ENCODE data around the gene EFHC1.

EFHC1 gene

DNA sequence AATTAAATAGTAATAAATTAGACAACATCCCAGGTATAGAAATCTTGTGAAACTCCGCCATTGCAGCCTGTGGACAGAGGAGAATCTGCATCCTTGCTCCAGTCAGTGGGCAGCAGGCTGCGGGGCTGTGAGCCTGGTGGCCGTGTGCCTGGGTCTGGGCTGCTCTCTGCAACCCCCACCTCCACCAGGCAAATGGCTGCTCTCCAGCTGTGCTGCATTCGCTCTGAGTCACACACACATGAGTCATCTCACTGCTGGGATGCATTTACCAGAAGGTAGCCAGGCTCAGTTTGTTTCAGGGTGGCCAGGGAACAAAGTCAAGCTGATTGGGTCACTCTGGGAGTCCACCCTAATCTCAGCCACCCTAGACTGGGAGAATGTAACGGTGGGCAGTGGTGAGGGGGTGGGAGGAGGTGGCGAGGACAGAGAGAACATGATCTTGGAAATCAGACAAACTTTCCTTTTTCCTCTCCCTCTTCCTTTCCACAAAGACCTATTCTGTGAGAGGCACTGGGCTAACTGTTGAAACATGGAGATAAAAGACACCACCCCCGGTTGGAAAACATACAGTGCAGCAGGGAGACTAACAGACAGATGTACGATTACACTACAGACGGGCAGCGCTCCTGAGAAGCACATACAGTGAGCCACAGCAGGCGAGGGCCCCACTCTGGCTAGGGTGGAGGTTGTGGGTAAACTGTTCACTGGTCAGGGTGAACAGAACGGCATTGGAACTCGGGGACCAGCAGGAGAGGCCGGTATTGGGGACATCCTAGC is 97.5 kb downstream of the EFHC1 start:
- in situ Hi-C loops (cut with HindIII; ENCODE audit: low sequenced_read_pairs), result no loop called here
- no peak overlapping the region for H3K4me3 ChIP-seq (ENCODE audit: low read depth, low read length)
- TF ChIP-seq, protein P1, sequence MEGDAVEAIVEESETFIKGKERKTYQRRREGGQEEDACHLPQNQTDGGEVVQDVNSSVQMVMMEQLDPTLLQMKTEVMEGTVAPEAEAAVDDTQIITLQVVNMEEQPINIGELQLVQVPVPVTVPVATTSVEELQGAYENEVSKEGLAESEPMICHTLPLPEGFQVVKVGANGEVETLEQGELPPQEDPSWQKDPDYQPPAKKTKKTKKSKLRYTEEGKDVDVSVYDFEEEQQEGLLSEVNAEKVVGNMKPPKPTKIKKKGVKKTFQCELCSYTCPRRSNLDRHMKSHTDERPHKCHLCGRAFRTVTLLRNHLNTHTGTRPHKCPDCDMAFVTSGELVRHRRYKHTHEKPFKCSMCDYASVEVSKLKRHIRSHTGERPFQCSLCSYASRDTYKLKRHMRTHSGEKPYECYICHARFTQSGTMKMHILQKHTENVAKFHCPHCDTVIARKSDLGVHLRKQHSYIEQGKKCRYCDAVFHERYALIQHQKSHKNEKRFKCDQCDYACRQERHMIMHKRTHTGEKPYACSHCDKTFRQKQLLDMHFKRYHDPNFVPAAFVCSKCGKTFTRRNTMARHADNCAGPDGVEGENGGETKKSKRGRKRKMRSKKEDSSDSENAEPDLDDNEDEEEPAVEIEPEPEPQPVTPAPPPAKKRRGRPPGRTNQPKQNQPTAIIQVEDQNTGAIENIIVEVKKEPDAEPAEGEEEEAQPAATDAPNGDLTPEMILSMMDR (IDR thresholded peaks at IDR 0.05; ENCODE audit: low read depth, low read length, missing control alignments), result no peak
- peak; percentile 92 for DNase-seq (ENCODE audit: low read depth)

DNA sequence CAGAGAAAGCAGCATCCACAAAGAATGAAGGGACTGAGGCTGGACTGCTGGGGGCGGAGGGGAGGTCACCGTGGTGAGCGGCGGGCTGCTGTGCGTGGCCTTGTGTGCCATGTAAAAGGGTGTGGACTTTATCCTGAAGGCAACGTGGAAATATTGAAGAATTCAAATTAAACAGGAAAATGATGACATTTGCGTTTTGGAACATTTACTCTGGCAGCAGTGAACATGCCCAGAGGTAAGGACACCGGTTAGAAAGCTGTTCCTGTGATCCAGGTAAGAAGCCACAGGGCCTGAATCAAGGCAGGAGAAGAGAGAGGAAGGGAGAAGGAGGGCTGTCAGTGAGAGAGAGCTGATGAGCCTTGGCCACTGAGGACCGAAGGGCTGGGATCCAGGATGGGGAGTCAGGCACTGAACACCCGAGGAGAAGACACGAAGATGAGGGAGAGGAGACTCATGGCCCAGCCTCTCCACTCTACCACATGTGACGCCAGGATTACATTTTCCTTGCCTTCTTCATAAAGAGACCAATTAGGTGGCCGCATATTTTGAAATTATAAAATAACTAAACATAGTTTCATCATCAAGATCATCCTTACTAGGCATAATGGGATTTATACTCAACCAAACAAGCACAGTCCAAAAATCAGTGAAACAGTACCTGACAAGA is 98.3 kb downstream of the EFHC1 start:
- H3K4me3 ChIP-seq (ENCODE audit: low read depth, low read length), result no peak overlapping the region
- in situ Hi-C loops (cut with HindIII; ENCODE audit: low sequenced_read_pairs), result no loop called here
- TF ChIP-seq, protein P1 (IDR thresholded peaks at IDR 0.05; ENCODE audit: low read depth, low read length, missing control alignments), result no peak
- no peak for DNase-seq (ENCODE audit: low read depth)

DNA sequence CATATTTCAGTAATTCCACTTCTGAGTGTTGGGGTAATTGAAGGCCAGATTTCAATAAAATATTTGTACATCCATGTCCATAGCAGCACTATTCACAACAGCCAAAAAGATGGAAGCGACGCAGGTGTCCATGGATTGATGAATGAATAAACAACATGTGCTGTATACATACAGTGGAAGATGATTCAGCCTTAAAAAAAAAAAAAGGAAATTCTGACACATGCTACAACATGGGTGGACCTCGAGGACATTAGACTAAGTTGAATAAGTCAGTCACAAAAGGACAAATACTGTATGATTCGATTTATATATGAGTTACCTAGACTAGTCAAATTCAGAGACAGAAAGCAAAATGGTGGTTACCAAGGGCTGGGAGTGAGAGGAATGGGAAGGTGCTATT is 99.5 kb downstream of the EFHC1 start:
- TF ChIP-seq, protein P1 (IDR thresholded peaks at IDR 0.05; ENCODE audit: low read depth, low read length, missing control alignments), result no peak
- H3K4me3 ChIP-seq (ENCODE audit: low read depth, low read length), result no peak overlapping the region
- no peak for DNase-seq (ENCODE audit: low read depth)
- in situ Hi-C loops (cut with HindIII; ENCODE audit: low sequenced_read_pairs), result no loop called here

DNA sequence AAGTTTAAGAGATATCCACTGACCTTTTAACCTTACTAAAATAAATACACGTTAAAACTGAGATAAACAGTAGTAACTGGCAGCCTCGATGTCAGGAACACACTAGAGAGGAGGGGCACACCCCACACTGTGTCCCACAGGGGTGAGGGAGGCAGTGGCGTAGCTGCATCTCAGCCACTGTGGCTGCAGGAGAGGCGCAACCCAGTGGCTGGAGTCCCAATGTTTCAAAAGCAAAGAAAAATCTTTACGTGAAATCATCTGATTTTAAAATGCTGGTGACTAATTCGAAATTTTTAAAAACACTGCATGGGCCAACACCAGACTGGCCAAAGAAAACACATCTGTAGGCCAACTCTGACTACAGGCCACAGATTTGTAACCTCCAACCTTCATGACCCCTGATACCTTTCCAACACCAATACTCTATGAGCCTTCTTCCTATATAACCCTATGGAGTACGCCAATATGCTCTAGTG is 102.0 kb downstream of the EFHC1 start:
- DNase-seq (ENCODE audit: low read depth), result no peak
- no peak overlapping the region for H3K4me3 ChIP-seq (ENCODE audit: low read depth, low read length)
- in situ Hi-C loops (cut with HindIII; ENCODE audit: low sequenced_read_pairs), result no loop called here
- TF ChIP-seq, protein P1 (IDR thresholded peaks at IDR 0.05; ENCODE audit: low read depth, low read length, missing control alignments), result no peak

DNA sequence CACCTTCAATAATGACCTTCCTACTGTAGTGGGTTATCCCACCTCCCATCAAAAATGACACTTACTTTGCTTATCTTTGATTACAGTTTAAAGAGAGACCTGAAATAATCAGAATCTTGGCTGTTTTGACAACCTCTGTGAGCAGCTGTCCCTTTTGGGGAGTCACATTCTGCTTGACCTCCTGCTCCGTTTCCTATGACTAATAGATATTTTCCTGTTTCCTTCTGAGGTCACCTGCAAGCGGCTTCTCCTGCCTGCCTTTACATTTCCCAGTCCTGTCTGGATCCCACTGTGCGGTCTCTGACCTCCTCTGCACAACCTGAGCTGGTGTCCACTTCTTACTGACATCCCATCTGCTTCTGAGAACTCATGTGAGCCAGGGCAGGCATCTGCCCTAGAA is 102.5 kb downstream of the EFHC1 start:
- in situ Hi-C loops (cut with HindIII; ENCODE audit: low sequenced_read_pairs), result no loop called here
- H3K4me3 ChIP-seq (ENCODE audit: low read depth, low read length), result no peak overlapping the region
- no peak for DNase-seq (ENCODE audit: low read depth)
- TF ChIP-seq, protein P1 (IDR thresholded peaks at IDR 0.05; ENCODE audit: low read depth, low read length, missing control alignments), result no peak

DNA sequence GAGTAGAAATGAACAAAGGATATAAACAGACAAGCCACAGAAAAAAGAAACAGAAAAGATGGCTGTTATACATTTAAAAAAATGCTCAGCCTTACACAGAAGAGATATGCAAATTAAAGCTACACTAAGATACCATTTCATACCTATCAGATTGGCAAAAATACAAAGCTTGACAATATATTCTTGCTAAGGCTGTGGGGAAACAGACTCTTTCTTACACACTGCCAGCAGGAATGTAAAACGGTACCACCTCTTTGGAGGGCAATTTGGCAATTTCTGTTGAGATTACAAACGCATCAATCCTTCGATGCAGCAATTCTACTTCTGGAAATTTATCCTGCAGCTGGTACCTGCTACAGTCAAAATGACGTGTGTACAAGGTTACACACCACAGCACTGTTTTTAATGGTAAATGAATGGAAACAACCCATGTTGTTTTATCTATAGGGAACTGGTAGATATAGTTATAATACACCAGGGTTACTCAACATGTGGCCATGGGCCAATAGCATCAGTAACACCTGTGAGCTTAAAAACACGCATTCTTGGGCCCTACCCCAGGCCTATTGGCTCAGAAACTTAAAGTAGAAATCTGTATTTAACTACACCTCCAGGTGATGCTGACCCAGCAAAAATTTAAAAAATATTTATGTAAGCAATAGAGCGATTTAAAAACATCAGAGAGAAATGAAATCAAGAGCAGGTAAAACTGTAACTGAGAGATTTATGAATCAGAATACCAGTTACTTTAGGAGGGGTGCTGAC is 103.4 kb downstream of the EFHC1 start:
- no peak overlapping the region for H3K4me3 ChIP-seq (ENCODE audit: low read depth, low read length)
- DNase-seq (ENCODE audit: low read depth), result no peak
- in situ Hi-C loops (cut with HindIII; ENCODE audit: low sequenced_read_pairs), result no loop called here
- TF ChIP-seq, protein P1 (IDR thresholded peaks at IDR 0.05; ENCODE audit: low read depth, low read length, missing control alignments), result no peak
